Stimulated activated CD4-positive, alpha-beta T cell treated with anti-CD3 and anti-CD28 coated beads, Interleukin-1b, Interleukin-23, amount 100 ng/mL, for 4 hours (primary cell): ENCODE data around the gene PAXX.

Experiments
- DNase-seq, 2 donors: peaks; one replicate each; pipeline ENCODE4 v3.0.0-alpha.2; 2020; ENCODE audit warnings: low read depth in 2 of 2

PAXX gene

DNA sequence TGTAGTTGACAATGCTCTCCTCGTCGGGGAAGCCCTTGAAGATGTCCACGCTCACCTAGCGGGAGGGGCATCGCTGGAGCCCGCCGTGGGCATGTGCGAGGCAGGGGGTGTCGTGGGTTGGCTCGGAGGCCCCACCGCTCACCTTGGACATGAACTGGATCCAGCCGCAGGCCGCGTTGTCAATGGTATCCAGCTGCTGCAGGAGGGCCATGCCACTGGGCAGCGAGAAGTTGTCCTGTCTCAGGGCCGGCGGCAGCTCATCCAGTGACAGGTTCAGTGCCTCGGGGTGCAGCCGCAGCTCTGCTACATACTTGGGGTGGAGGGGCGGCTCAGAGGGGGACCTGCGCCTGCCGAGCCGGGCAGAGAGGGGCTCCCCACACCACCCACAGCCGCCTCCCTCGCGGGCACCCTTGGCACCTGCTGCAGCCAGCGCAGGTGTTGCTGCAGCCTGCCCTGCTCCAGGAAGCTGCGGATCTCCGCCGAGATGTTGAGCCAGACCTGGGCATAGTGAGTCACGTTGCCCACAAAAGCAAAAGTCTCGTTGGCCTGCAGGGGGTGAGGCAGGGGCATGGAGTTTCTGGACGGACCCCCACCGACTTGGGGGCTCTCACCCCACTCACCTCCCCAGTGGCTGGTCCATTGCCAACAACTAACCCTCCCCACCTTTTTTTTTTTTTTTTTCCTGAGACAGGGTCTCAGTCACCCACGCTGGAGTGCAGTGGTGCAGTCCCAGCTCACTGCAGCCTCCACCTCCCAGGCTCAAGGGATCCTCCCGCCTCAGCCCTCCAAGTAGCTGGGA is 26.7 kb downstream of the PAXX start:
- no peak for DNase-seq

- no peak for DNase-seq
These were observed 27.9 kb downstream of the PAXX start for GRCh38 chr9:137019891-137020683.

- DNase-seq, result no peak
These were observed 28.7 kb downstream of the PAXX start for GRCh38 chr9:137020771-137021567.

GRCh38 chr9:137021568-137021978 is 29.4 kb downstream of the PAXX start:
- DNase-seq, result no peak

DNA sequence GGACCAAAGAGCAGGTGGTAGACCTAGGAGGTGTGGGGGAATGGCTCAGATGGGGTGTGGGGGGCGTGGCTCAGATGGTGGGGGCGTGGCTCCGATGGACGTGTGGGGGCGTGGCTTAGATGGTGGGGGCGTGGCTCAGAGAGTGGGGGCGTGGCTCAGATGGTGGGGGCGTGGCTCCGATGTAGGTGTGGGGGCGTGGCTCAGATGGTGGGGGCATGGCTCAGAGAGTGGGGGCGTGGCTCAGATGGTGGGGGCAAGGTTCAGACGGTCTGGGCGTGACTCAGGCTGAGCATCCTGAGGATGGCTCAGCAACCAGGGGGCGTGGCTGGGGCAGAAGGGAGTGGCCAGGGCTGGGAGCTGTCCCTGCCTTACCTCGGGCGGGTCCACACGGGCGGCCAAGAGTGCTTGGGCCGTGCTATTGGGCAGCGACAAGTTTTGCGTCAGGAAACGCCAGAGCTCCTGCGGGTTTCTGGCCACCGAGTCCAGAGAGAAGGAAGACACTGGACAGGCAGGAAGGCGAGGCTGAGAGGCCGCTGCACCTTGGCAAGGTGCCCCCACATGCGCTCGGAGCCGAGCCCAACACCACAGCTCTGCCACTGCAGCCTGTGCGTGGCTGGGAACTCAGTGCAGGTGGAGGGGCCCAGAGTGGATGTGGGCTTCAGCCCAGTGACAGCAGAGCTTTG is 29.9 kb downstream of the PAXX start:
- DNase-seq, result peak; percentile 56 to 62

DNA sequence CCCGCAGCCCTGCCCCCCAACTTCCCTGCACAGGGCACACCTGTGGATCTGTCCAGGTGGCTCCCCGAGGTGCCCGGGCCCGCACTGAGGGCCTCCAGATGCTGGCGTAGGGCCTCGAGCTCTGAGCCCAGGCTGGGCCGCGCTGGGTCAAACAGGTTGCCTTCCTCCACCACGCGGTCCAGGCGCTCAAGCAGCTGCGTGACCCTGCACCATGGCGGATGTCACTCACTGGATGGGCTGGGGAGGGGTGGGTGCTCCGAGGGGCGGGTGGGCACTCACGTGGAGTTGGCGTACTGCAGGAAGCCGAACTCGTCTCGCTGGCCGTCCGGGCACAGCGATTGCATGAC is 30.4 kb downstream of the PAXX start:
- no peak for DNase-seq

- no peak for DNase-seq
These were observed 30.9 kb downstream of the PAXX start for GRCh38 chr9:137023157-137023556.

DNA sequence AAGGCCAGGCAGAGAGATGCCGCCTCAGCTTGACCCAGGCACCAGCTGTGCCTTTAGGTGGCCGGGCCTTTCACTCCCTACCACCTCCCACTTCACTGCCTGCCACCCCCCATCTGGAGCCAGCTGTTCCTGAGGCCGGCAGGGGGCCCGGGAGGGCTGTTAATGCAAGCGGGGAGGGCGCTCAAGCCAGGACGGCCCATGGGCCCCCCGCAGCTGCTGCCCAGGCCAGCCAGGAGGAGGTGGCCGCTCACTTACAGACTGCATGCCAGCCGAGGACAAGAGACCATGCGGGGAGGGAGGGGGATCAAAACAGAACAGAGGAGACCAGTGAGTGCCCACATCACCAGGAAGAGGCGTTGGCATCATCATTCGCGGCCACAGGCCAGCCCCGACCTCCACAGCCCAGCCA is 31.4 kb downstream of the PAXX start:
- no peak for DNase-seq

GRCh38 chr9:137025517-137025966 is 33.3 kb downstream of the PAXX start:
- no peak for DNase-seq

DNA sequence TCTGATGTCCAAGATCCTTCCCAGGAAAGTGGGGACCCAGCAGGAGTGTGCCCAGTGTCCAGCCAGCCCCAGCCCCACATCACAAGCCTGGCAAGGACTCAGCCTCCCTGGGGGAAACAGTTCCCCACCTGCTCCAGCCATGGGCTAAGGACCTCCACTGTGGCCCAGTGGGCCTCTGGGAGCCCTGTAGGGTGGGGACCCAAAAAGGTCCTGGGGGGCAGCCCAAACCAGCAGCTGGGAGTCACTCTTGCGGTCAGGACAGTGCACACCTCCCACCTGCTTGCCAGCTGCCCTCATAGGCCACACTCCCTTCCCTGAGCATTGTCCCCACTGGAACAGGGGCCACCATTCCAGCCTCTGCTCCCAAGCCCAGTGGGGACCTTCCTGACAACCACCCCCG is 34.2 kb downstream of the PAXX start:
- DNase-seq, result no peak

GRCh38 chr9:137026828-137027227 is 34.6 kb downstream of the PAXX start:
- DNase-seq, result no peak

DNA sequence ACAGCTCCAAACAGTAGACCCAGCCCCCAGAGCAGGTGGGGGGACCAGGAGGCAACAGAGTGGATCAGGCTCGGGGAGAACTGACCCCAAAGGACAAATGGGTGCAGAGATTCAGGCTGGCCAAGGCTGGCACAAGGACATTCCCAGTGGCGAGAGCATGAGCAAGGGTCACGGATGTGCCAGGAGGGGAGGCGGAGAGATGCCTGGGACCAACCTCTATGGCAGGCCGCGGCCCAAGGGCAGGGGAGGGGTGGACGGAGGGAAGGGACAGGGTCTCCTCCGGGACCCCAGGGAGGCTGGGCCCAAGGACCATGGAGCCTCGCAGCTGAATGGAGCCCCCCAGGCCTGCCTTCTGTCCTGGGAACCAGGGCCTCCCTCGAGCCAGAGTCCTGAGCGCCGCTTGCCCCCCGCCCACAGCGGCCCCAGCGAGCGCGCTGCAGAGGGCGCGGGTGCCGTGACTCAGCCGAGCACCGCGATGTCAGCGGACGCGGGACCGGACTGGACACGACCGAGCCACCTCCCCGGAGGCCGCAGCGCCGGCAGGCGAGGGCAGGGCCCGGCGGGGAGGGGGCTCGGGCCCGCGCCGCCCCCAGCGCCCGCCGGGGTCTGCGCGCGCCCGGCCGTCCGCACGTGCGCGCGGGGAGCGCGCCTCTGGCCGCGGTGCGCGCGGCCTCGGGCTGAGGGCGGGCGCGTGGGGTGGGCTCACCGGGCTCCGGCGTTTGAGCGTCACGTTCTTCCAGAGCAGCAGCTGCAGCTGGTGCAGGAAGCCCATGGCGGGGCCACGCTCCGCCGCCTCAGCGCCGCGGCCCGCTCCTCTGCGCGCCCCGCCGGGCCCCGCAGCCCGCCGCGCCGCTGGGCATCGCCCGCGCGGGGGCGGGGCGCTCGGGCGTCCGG is 35.4 kb downstream of the PAXX start, which contains the start of gene ABCA2:
Gene ABCA2 (minus strand): TSS at position 869 of the 894 bp plus-strand sequence. CDS start 97 bp downstream, at position 772.
- no peak for DNase-seq

DNA sequence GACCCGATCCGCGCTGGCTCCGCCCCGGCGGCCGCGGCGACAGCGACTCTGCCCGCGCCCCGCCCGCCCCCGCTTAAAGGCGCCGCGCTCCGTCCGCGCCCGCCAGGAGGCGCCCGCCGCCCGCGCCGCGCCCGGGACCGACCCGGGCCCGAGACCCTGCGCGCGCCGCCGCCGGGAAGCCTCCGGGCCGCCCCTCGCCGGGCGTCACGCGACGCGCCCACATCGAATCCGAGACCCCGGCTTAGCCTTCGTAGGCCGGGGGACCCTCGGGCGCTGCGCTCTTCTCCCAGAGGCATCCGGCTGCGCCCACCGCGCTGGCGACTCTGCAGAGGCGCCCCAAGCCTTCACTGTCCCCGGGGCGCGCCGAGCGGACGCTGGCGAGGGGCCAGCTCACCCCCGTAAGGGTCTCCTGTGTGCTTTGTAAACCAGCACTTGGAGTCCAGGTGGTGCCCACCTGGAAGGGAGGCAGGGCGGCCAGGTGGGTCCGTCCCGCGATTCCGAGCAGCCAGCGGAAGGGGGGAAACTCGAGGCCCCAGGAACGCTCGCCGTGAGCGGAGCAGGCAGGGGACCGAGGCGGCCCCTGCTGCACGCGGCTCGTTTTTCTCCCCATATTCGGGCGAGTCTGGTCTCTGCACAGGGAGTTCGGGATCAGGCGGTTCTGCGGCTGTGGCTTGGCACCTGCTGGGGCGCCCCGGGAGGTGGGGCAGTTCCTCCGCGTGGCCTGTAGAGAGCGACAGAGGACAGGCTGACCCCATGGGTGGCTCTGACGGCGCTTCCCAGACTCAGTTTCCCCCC is 36.2 kb downstream of the PAXX start:
- DNase-seq, result peak; percentile 48 to 67

- DNase-seq, result peak; percentile 64 to 69
These were observed 37.1 kb downstream of the PAXX start for GRCh38 chr9:137029058-137029936.

- DNase-seq, result no peak
These were observed 37.8 kb downstream of the PAXX start for GRCh38 chr9:137030006-137030405.

DNA sequence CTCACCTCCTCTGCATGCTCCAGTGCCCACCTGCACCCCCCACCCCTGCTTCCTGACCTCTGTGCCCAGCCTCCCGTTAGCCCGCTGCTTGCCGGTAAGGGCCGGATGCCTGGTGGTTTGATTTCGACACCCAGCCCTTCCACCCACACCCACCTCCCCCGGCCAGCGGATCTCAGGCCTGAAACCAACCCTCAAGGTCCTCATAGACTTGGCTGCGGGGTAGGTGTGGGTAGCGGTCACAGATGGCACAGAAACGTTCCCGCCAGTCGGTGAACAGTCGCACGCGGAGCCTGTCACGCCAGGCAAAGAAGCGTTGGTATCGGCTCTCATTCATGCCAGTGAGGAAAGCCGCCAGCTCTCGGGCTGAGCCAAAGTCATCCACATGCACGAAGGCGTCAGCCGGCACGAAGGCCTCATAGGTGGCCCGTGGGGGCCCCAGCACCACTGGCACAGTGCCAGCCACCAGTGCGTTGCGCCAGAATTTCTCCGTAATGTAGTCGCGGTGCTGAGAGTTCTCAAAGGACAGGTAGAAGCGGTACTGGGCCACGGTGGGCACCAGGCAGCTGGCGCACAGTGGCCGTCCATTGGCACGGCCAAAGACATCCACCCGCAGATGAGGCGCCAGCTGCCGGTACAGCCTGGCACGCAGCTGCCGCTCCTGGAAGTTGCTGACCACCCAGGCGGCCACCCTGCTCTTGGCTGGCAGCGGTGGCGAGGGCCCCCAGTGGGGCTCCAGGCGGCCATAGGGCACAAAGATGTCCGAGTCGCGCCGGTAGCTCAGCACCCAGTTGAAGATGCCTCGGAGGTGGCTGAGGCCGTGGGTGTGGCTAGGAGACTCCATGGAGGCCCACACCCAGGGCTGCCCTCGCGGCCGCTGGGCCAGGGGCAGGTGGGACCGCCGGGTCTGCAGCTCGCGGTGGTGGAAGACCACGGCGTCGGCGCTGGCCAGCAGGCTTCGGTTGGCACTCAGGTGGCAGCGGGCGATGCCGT is 38.6 kb downstream of the PAXX start:
- DNase-seq, result peak in 1 of 2 donors; percentile 23

DNA sequence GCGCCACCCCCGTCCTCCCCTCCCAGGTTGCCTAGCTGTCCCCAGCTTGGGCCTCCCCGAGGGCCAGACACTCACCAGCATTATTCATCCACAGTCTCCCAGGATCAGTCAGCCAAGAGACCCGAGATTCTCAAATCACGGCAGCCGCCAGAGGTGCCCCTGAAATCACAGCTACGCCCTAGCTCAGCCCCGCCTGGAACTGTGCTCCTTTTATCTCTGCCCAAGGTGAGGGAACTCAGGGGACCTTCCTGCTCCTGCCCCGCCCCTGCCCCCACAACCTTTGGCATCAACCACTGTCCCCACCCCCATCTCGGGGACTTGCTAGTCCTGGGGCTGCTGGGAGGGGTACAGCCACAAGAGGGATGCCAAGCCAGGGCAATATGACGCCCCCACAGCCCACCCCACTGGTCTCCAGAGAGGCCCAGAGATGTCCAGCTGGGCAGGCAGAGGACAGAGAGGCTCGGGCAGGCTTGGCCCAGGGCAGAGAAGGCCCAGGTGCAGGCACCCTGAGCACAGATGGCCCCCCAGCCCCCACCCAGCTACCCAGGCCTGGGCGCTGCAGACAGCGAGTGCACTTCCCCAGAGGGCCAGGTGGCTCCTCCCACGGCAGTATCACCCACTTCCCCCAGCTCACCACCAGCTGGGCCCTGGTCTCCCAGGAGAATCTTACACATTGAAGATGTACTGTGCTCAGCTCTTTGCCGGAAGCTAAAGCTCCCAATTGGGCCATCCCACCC is 39.9 kb downstream of the PAXX start, which contains the start of gene FUT7:
Gene FUT7 (minus strand): TSS at position 185 of the 737 bp plus-strand sequence. CDS start 97 bp downstream, at position 88.
- DNase-seq, result no peak
